Astrocyte (in vitro differentiated cells and primary cell): ENCODE data around the gene EPS8L1. TPM values are rescaled to one million over a fixed set of nuclear protein-coding genes. Genes with fewer than 3 reads are reported as not detected.

Source experiments
- DNase-seq: peaks from one replicate; pipeline ENCODE4 v3.0.0-alpha.2; 2010; ENCODE audit warnings: low read depth
- FAIRE-seq: peaks from 2 replicates; lab custom pipeline; 2011; peaks lifted over from hg19 to GRCh38; lab: Jason Lieb, UNC
- H2AFZ ChIP-seq: 2 replicates; pipeline ENCODE4 v1.6.0; 2012; ENCODE audit warnings: low read depth, low read length, inconsistent platforms
- H3K27ac ChIP-seq: 2 replicates; pipeline ENCODE4 v1.5.1; 2011; ENCODE audit warnings: low read depth, low read length, inconsistent platforms
- H3K27me3 ChIP-seq: 2 replicates; pipeline ENCODE4 v1.6.0; 2011; ENCODE audit warnings: low read length, inconsistent platforms; ENCODE audit not compliant: insufficient read depth
- H3K36me3 ChIP-seq: 2 replicates; pipeline ENCODE4 v1.5.1; 2011; ENCODE audit warnings: low read length, inconsistent platforms; ENCODE audit not compliant: insufficient read depth
- H3K4me1 ChIP-seq: 2 replicates; pipeline ENCODE4 v1.5.1; 2011; ENCODE audit warnings: low read length, inconsistent platforms; ENCODE audit not compliant: insufficient read depth
- H3K4me2 ChIP-seq: 2 replicates; pipeline ENCODE4 v1.6.0; 2012; ENCODE audit warnings: low read length, inconsistent platforms
- H3K4me3 ChIP-seq: 2 replicates; pipeline ENCODE4 v1.5.1; 2011; ENCODE audit warnings: low read depth, mild to moderate bottlenecking, low read length, inconsistent platforms; ENCODE audit not compliant: insufficient read depth
- H3K79me2 ChIP-seq: 2 replicates; pipeline ENCODE4 v1.6.0; 2012; ENCODE audit warnings: mild to moderate bottlenecking, low read length, inconsistent platforms; ENCODE audit not compliant: insufficient read depth
- H3K9ac ChIP-seq: 2 replicates; pipeline ENCODE4 v1.6.0; 2012; ENCODE audit warnings: mild to moderate bottlenecking, low read length, inconsistent platforms
- H3K9me3 ChIP-seq: 2 replicates; pipeline ENCODE4 v1.5.1; 2012; ENCODE audit warnings: low read depth, mild to moderate bottlenecking, low read length, inconsistent platforms; ENCODE audit not compliant: insufficient read depth
- H4K20me1 ChIP-seq: 2 replicates; pipeline ENCODE4 v1.6.0; 2012; ENCODE audit warnings: low read length, inconsistent platforms; ENCODE audit not compliant: insufficient read depth
- H3K27ac Mint-ChIP-seq: one replicate; pipeline ENCODE4 v1.8.0; 2021; ENCODE audit warnings: mild to moderate bottlenecking, mixed read lengths; ENCODE audit not compliant: unreplicated experiment
- H3K27me3 Mint-ChIP-seq: one replicate; pipeline ENCODE4 v1.8.0; 2021; ENCODE audit warnings: low read depth, mixed read lengths; ENCODE audit not compliant: unreplicated experiment
- H3K36me3 Mint-ChIP-seq: one replicate; pipeline ENCODE4 v1.8.0; 2021; ENCODE audit warnings: low read depth, mixed read lengths; ENCODE audit not compliant: unreplicated experiment
- H3K4me1 Mint-ChIP-seq: one replicate; pipeline ENCODE4 v1.8.0; 2021; ENCODE audit warnings: low read depth, mixed read lengths; ENCODE audit not compliant: unreplicated experiment
- H3K4me3 Mint-ChIP-seq: one replicate; pipeline ENCODE4 v1.8.0; 2021; ENCODE audit warnings: mild to moderate bottlenecking, moderate library complexity, mixed read lengths; ENCODE audit not compliant: unreplicated experiment
- H3K9me3 Mint-ChIP-seq: one replicate; pipeline ENCODE4 v1.8.0; 2021; ENCODE audit warnings: mild to moderate bottlenecking, mixed read lengths; ENCODE audit not compliant: unreplicated experiment
- EZH2 ChIP-seq: IDR thresholded peaks from 2 replicates; pipeline ENCODE4 v1.6.1; 2012; ENCODE audit warnings: mild to moderate bottlenecking, low read length, inconsistent platforms; ENCODE audit not compliant: insufficient read depth
- microRNA-seq: library from miRNA; unstranded; fragments of <30 nt; microRNA quantifications from one replicate; pipeline ENCODE4 v1.2.0, GENCODE V29; 2020
- total RNA-seq: library from RNA; stranded (reverse); gene quantifications from 2 replicates; pipeline ENCODE4 v1.2.1, GENCODE V29; 2021
- TF ChIP-seq, protein P1 (sequence below): IDR thresholded peaks from 2 replicates; pipeline ENCODE4 v1.5.1; 2011; ENCODE audit warnings: low read depth, mild to moderate bottlenecking, inconsistent platforms, low read length, moderate library complexity; ENCODE audit not compliant: insufficient read depth

EPS8L1 gene
- total RNA-seq, 1 donor from 2014 or later, result 9.2 TPM

DNA sequence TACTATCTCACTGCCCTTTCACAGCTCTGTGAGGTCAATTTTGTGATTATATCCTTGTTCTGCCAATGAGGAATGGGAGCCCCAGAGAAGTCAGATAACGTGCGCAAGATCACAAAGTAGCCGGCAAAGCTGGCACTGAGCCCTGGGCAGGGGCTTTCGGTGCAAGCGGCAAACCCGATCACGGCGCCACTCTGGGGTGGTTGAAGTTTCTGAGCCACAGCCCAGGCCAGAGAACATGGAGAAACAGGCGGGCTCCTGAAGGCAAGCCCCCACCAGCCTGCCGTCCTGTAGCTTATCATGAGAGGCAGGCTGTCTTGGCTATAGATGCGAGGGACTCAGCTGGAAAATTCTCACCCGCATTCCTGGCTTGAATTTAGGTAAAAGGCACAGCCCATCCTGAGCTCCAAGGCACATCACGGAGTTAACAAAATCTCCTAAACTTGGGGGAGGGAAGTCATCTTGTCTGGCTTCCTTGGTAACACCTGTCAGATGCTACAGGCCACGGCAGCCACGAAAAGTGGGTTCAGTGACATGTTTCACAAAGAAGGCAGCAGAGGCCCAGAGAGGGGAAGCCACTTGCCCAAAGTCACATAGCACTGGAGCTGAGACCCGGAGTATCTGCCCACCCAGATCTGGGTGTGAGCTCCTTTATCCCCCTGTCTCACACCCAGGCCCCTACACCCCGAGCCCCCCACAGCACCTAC is 60.9 kb downstream of the EPS8L1 start:
- H3K4me1 Mint-ChIP-seq, result no peaks in the 10 kb centered on the region
- Histone ChIP-seq H3K4me3 (no peak overlapping the region), H3K9ac (no peak overlapping the region), H3K27ac (no peak overlapping the region), H3K9me3 (no peaks in the 10 kb centered on the region), H3K27me3 (peaks cover 7% of the 10 kb centered on the region), H3K4me2 (no peak overlapping the region), H3K36me3 (no peaks in the 10 kb centered on the region), H3K79me2 (no peaks in the 10 kb centered on the region), H4K20me1 (no peaks in the 10 kb centered on the region), H2AFZ (no peak overlapping the region), H3K4me1 (no peaks in the 10 kb centered on the region)
- DNase-seq, result no peak
- no peak overlapping the region for H3K4me3 Mint-ChIP-seq
- H3K27ac Mint-ChIP-seq, result no peak overlapping the region
- TF ChIP-seq, protein P1, sequence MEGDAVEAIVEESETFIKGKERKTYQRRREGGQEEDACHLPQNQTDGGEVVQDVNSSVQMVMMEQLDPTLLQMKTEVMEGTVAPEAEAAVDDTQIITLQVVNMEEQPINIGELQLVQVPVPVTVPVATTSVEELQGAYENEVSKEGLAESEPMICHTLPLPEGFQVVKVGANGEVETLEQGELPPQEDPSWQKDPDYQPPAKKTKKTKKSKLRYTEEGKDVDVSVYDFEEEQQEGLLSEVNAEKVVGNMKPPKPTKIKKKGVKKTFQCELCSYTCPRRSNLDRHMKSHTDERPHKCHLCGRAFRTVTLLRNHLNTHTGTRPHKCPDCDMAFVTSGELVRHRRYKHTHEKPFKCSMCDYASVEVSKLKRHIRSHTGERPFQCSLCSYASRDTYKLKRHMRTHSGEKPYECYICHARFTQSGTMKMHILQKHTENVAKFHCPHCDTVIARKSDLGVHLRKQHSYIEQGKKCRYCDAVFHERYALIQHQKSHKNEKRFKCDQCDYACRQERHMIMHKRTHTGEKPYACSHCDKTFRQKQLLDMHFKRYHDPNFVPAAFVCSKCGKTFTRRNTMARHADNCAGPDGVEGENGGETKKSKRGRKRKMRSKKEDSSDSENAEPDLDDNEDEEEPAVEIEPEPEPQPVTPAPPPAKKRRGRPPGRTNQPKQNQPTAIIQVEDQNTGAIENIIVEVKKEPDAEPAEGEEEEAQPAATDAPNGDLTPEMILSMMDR, result no peak
- TF ChIP-seq EZH2, result no peak
- H3K36me3 Mint-ChIP-seq, result no peaks in the 10 kb centered on the region
- H3K27me3 Mint-ChIP-seq, result peaks cover 16% of the 10 kb centered on the region
- FAIRE-seq, result no peak
- no peaks in the 10 kb centered on the region for H3K9me3 Mint-ChIP-seq

Small RNAs within 50 kb of the gene (microRNA-seq; reads per million reads assigned to microRNA genes)
- gene MIR7975, result not detected

Other genes starting within 250 kb of the EPS8L1 start
- gene KIR2DS4, start 243.2 kb upstream of the EPS8L1 start, total RNA-seq, result not detected in 2 replicates
- not detected in 2 replicates for gene KIR3DL2, start 225.4 kb upstream of the EPS8L1 start, total RNA-seq
- not detected in 2 replicates for gene FCAR, start 201.6 kb upstream of the EPS8L1 start, total RNA-seq
- not detected in 2 replicates for gene NCR1, start 169.7 kb upstream of the EPS8L1 start, total RNA-seq
- not detected in 2 replicates for gene NLRP7, start 128.3 kb upstream of the EPS8L1 start, total RNA-seq
- gene NLRP2, start 109.5 kb upstream of the EPS8L1 start, total RNA-seq, result 0.27 TPM in 1 of 2 replicates, not detected in the other
- 0.36 and 0.48 TPM in 2 replicates for gene GP6, start 37.6 kb upstream of the EPS8L1 start, total RNA-seq
- 18.8 and 22.6 TPM in 2 replicates for gene RDH13, start 12.7 kb upstream of the EPS8L1 start, total RNA-seq
- gene PPP1R12C, start 41.8 kb downstream of the EPS8L1 start, total RNA-seq, result 79.7 and 86.2 TPM in 2 replicates
- 7.1 and 8.3 TPM in 2 replicates for gene TNNT1, start 73.3 kb downstream of the EPS8L1 start, total RNA-seq
- not detected in 2 replicates for gene TNNI3, start 81.9 kb downstream of the EPS8L1 start, total RNA-seq
- 1.3 and 1.8 TPM in 2 replicates for gene DNAAF3, start 90.7 kb downstream of the EPS8L1 start, total RNA-seq
- gene SYT5, start 104.4 kb downstream of the EPS8L1 start, total RNA-seq, result 1.1 and 1.9 TPM in 2 replicates
- 0.99 and 1.0 TPM in 2 replicates for gene PTPRH, start 133.6 kb downstream of the EPS8L1 start, total RNA-seq
- 2.7 and 3.9 TPM in 2 replicates for gene TMEM86B, start 152.9 kb downstream of the EPS8L1 start, total RNA-seq
- 73.8 and 75.2 TPM in 2 replicates for gene PPP6R1, start 183.1 kb downstream of the EPS8L1 start, total RNA-seq
- gene HSPBP1, start 204.2 kb downstream of the EPS8L1 start, total RNA-seq, result 34.8 and 39.8 TPM in 2 replicates
- gene BRSK1, start 208.1 kb downstream of the EPS8L1 start, total RNA-seq, result 17.6 and 18.8 TPM in 2 replicates
- not detected in 2 replicates for gene TMEM150B, start 249.5 kb downstream of the EPS8L1 start, total RNA-seq